ENCODE results near the gene FER. TPM values are rescaled to one million over a fixed set of nuclear protein-coding genes. Genes with fewer than 3 reads are reported as not detected.

Gene FER
- total and polyA plus RNA-seq, 9 of the 15 experiments (the other 6 are each of a cell fraction or from before 2014, with no cell fraction given): 6.7 to 18.2 (median 8.9) TPM

GRCh38 chr5:109195667-109196066, 448.0 kb downstream of the FER start (continued):
- TF ChIP-seq RREB1 (CRISPR knock-in tag; IDR thresholded peaks at IDR 0.05) (no peak), EP300 (IDR thresholded peaks at IDR 0.05; ENCODE audit: low read length) (no peak), FOXJ2 (tag; IDR thresholded peaks at IDR 0.05) (no peak)

GRCh38 chr5:109196087-109196822, 448.6 kb downstream of the FER start:
- Histone ChIP-seq H2AFZ (ENCODE audit: low read depth, low read length) (no peak overlapping the region), H3K9me3 (replicated peaks; ENCODE audit: control insufficient read depth, insufficient read depth, low read depth, low read length) (no peaks in the 10 kb centered on the region), H3K9ac (ENCODE audit: insufficient read depth in 1 of 2, low read depth in 2 of 2, low read length in 2 of 2) (no peak overlapping the region), H3K79me2 (ENCODE audit: control insufficient read depth, insufficient read depth, low read length) (no peaks in the 10 kb centered on the region), H4K20me1 (replicated peaks; ENCODE audit: control insufficient read depth, insufficient read depth, low read length) (no peaks in the 10 kb centered on the region), H3K4me1 (replicated peaks in 1 of 2; ENCODE audit: control insufficient read depth in 2 of 2, insufficient read depth in 2 of 2, low read length in 2 of 2) (peaks cover 0 to under 1% of the 10 kb centered on the region in 2 experiments; a peak in 2 of 5 replicates), H3K36me3 (ENCODE audit: control insufficient read depth, insufficient read depth, low read length) (no peaks in the 10 kb centered on the region), H3K27ac (ENCODE audit: extremely low read depth, low read depth, low read length) (no peak overlapping the region), H3K4me2 (ENCODE audit: insufficient read depth, low read length) (no peak overlapping the region), H3K9me1 (ENCODE audit: control insufficient read depth, insufficient read depth, low read length) (no peaks in the 10 kb centered on the region), H3K27me3 (ENCODE audit: control insufficient read depth in 2 of 2, insufficient read depth in 2 of 2, low read length in 2 of 2) (no peaks in the 10 kb centered on the region), H3K4me3 (no peak overlapping the region)
- in situ Hi-C loops (cut with MboI) (no loop called here), intact Hi-C loops (cut with micrococcal nuclease) (no loop called here)
- FAIRE-seq (no peak), DNase-seq (ENCODE audit: extremely low read depth in 1 of 4, low spot score in 3 of 4) (no peak), ATAC-seq (no peak)
- BruUV-seq (replicated peaks): no TSS peak
- WGBS (ENCODE audit: insufficient coverage, low coverage, missing lambda C conversion rate): 43% methylated on average over 2 of the region's 2 CpGs
- TF ChIP-seq C11orf30 (IDR thresholded peaks at IDR 0.05; ENCODE audit: low read depth) (0 out of 2 replicates have a peak, but pooled peaks have one; percentile 13), SP2 (IDR thresholded peaks at IDR 0.05; ENCODE audit: extremely low read depth, low read depth, low read length, poor library complexity, severe bottlenecking) (no peak), ZNF316 (IDR thresholded peaks at IDR 0.05) (peak; percentile 21; the same call in 1 of the 2 replicates)
- ChIA-PET POLR2A (no interaction called here), CTCF (ENCODE audit: low intra/inter-chr PET ratio) (no interaction called here)
